NCI-H460 (cell line): ENCODE results near the gene ECI1. TPM values are rescaled to one million over a fixed set of nuclear protein-coding genes. Genes with fewer than 3 reads are reported as not detected.
A peak's percentile ranks its signal among the peaks of the same experiment; 100 is the strongest.

Experiments used
- DNase-seq: peaks from one replicate; pipeline ENCODE4 v3.0.0-alpha.2; 2016; ENCODE audit warnings: low read depth; ENCODE audit errors: extremely low read depth
- small RNA-seq, 2 experiments: library from RNA; depleted of rRNA; stranded (forward); fragments of <200 nt; gene quantifications; one replicate each; pipeline ENCODE3, GENCODE V24; 2014
- total RNA-seq: library from RNA; depleted of rRNA; stranded (reverse); fragments of >200 nt; shearing (Covaris generic); gene quantifications from 2 replicates; pipeline ENCODE4 v1.2.3, GENCODE V29; 2014; rRNA removed

ECI1 gene
- total RNA-seq, 1 experiment from 2014 or later: 87.3 TPM

- DNase-seq: no peak
Measured at GRCh38 chr16:2197765-2198164, 53.6 kb downstream of the ECI1 start.

- DNase-seq: no peak
Measured at GRCh38 chr16:2196981-2197511, 54.3 kb downstream of the ECI1 start.

DNA sequence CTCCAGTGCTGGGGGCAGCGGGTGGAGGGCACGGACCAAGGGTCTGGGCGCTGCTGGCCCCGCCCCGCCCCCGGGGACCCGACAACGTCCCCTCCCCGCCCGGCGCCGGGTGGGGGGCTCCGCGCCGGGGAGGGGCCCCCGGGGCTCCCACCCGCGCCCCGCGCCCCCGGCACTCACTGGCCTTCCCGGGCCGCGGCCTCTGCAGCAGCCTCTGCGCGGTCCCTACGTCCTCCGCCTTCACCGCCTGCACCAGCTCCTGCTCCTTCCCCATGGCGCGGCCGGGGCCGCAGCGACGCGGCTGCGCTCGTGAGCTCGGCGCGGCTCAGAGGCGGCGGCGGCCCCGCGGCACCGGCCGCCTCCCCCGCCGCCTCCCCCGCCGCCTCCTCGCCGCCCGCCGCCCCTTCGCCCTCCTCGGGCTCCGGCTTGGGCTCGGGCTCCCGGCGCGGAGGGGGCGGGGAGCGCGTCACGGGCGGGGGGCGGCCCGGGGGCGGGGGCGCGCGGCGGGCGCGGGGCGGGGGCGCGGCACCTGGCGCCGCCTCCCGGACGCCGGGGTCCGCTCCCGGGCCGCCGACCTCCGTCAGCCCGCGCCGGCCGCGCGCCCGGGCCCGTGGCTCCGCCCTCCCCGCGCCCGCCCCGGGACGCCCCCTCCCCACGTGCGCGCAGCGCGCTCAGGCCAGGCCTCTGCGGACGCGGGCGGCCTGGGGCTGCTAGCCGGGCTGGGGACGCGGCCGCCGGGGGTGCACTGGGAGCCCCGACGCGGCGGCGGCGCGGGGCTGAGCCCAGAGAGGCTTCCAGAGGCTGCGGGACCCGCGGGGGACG is 55.0 kb downstream of the ECI1 start, which contains the start of gene CASKIN1:
TSS of gene CASKIN1 (minus strand) at position 444 of the 819 bp plus-strand sequence. CDS start at position 271, 173 bp downstream.
- no peak for DNase-seq

- DNase-seq: no peak
Measured at GRCh38 chr16:2195322-2196161, 55.8 kb downstream of the ECI1 start.

DNA sequence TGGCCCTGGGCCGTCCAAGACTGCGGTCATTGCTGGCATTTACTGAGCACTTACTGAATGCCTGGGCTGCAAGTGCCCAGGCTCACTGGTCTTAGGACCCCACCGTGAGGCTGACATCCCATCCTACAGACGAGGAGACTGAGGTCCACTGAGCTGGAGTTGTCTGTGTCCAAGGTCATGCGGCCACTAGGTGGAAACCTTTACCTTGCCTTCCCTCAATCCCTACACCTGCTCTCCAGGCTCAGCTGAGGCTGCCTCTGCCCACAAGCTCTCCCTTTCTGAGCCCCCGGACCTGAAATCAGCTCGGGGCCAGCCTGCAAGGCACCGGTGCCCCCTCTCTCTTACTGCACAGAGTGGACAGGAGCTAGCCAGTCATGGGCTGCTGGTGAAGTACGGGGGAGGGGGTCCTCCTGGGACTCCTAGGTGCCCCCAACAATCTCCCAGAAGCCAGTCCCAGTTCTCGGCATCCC is 56.5 kb downstream of the ECI1 start:
- peak; percentile 59 for DNase-seq

DNA sequence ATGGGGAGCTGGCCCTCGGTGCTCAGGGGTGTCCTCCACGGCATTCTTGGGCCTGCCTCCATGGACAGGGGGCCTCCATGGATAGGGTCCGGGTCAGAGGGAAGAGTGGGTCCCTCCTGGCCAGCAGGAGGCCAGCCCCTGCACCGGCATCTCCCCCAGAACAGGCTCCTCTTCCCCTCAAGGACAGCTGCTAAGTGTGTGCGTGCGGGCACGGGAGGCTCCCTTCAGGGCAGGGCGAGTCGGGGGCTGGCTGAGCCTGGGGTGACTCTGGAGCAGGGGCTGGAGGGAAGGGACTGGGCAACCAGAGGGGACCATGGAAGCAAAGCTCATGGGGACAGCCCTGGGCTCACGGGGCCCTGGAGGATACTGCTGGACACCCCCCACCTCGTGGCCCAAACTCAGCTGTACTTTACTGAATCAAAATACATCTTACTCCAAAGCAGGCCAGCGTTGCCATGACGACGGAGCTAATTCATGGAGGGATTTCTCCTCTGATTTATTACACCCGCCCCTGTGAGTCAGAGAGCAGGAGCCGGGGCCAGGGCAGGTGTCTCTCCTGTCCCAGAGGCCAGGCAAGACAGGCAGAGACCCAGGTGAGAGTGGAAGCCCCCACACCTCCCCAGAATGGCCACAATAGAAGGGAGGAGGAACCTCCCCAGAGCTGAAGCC is 57.1 kb downstream of the ECI1 start:
- DNase-seq: no peak

DNA sequence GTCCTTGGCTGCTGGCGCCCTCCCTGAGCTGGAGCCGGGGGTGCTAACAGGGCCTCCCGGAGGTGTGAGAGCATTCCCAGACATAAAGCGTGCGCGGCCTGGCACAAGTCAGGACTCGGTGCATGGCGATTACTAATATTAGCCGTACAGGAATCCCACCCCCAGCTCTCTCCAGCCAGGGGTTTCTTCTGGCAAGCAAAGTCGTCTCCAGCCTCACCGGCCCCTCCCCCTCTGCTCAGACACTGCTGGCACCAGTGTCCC is 60.0 kb downstream of the ECI1 start:
- DNase-seq: no peak

GRCh38 chr16:2190659-2191445 is 60.5 kb downstream of the ECI1 start:
- no peak for DNase-seq

- DNase-seq: no peak
Measured at GRCh38 chr16:2190002-2190658, 61.3 kb downstream of the ECI1 start.

Small RNA genes lying within 50 kb of the gene (small RNA-seq; reads per million reads assigned to genes)
- 0 to 0.06 reads per million in 2 experiments for gene MIR3677
- 0 reads per million in 2 experiments for gene MIR4717

Other genes starting within 250 kb of the ECI1 start
- 35.1 and 37.1 TPM in 2 replicates for gene ZNF598, start 241.8 kb downstream of the ECI1 start, total RNA-seq
- gene NPW, start 231.8 kb downstream of the ECI1 start, total RNA-seq: 3.4 and 4.8 TPM in 2 replicates
- gene NHERF2, start 224.7 kb downstream of the ECI1 start, total RNA-seq: 11.1 and 13.3 TPM in 2 replicates
- gene NTHL1, start 203.8 kb downstream of the ECI1 start, total RNA-seq: 18.0 and 20.2 TPM in 2 replicates
- gene TSC2, start 203.6 kb downstream of the ECI1 start, total RNA-seq: 33.8 and 38.5 TPM in 2 replicates
- gene PKD1, start 115.7 kb downstream of the ECI1 start, total RNA-seq: 98.8 and 119 TPM in 2 replicates
- gene RAB26, start 103.0 kb downstream of the ECI1 start, total RNA-seq: 0.66 and 1.2 TPM in 2 replicates
- gene TRAF7, start 95.8 kb downstream of the ECI1 start, total RNA-seq: 52.8 and 55.6 TPM in 2 replicates
- gene CASKIN1, start 55.0 kb downstream of the ECI1 start, total RNA-seq: 0.50 and 1.5 TPM in 2 replicates
- 58.5 and 58.7 TPM in 2 replicates for gene MLST8, start 46.1 kb downstream of the ECI1 start, total RNA-seq
- 2.1 and 2.9 TPM in 2 replicates for gene BRICD5, start 40.7 kb downstream of the ECI1 start, total RNA-seq
- gene PGP, start 36.7 kb downstream of the ECI1 start, total RNA-seq: 8.6 and 11.9 TPM in 2 replicates
- 18.6 and 21.7 TPM in 2 replicates for gene E4F1, start 28.0 kb downstream of the ECI1 start, total RNA-seq
- gene DNASE1L2, start 15.1 kb downstream of the ECI1 start, total RNA-seq: 0.84 and 1.6 TPM in 2 replicates
- gene RNPS1, start 16.5 kb upstream of the ECI1 start, total RNA-seq: 142 and 147 TPM in 2 replicates
- 11.7 and 12.2 TPM in 2 replicates for gene ABCA3, start 89.1 kb upstream of the ECI1 start, total RNA-seq
- gene CCNF, start 177.9 kb upstream of the ECI1 start, total RNA-seq: 21.2 and 22.1 TPM in 2 replicates
- 12.5 and 14.2 TPM in 2 replicates for gene TEDC2, start 208.5 kb upstream of the ECI1 start, total RNA-seq
- gene NTN3, start 219.7 kb upstream of the ECI1 start, total RNA-seq: 0.07 and 0.14 TPM in 2 replicates
- gene TBC1D24, start 223.5 kb upstream of the ECI1 start, total RNA-seq: 9.4 and 10.2 TPM in 2 replicates